RWPE2 (cell line): ENCODE measurements around the gene KASH5.

Source experiments
- ATAC-seq: fragments of 200-7000 bp; cut with Tn5 transposase; 3 replicates; pipeline ENCODE4 v1.9.1; 2021; ENCODE audit warnings: low read depth
- DNase-seq: peaks from one replicate; pipeline ENCODE4 v3.0.0-alpha.2; 2020; ENCODE audit warnings: low spot score
- H3K27ac ChIP-seq: fragments of 450-650 bp; 2 replicates; pipeline ENCODE4 v1.5.1; 2017; ENCODE audit warnings: mild to moderate bottlenecking; ENCODE audit not compliant: poor library complexity, severe bottlenecking
- H3K27me3 ChIP-seq: fragments of 250-450 bp; sonication (Bioruptor Pico); 2 replicates; pipeline ENCODE4 v1.5.1; 2021; ENCODE audit warnings: mild to moderate bottlenecking, moderate library complexity; ENCODE audit not compliant: insufficient read depth, poor library complexity, severe bottlenecking
- H3K36me3 ChIP-seq: fragments of 250-450 bp; sonication (Bioruptor Pico); 2 replicates; pipeline ENCODE4 v1.5.1; 2020; ENCODE audit warnings: low read depth, mild to moderate bottlenecking, moderate library complexity
- H3K4me1 ChIP-seq: fragments of 250-450 bp; sonication (Bioruptor Pico); 2 replicates; pipeline ENCODE4 v1.5.1; 2021; ENCODE audit warnings: mild to moderate bottlenecking, moderate library complexity; ENCODE audit not compliant: insufficient read depth, poor library complexity, severe bottlenecking
- H3K4me3 ChIP-seq: fragments of 250-450 bp; sonication (Bioruptor Pico); 2 replicates; pipeline ENCODE4 v1.5.1; 2021; ENCODE audit warnings: mild to moderate bottlenecking, moderate library complexity; ENCODE audit not compliant: severe bottlenecking
- H3K9me3 ChIP-seq: fragments of 250-450 bp; sonication (Bioruptor Pico); 2 replicates; pipeline ENCODE4 v1.5.1; 2021; ENCODE audit warnings: mild to moderate bottlenecking, moderate library complexity; ENCODE audit not compliant: severe bottlenecking
- CTCF ChIP-seq: fragments of 450-650 bp; IDR thresholded peaks from one replicate; pipeline ENCODE4 v1.5.1; 2017; ENCODE audit warnings: mild to moderate bottlenecking, moderate library complexity; ENCODE audit not compliant: poor library complexity, severe bottlenecking

The KASH5 gene

DNA sequence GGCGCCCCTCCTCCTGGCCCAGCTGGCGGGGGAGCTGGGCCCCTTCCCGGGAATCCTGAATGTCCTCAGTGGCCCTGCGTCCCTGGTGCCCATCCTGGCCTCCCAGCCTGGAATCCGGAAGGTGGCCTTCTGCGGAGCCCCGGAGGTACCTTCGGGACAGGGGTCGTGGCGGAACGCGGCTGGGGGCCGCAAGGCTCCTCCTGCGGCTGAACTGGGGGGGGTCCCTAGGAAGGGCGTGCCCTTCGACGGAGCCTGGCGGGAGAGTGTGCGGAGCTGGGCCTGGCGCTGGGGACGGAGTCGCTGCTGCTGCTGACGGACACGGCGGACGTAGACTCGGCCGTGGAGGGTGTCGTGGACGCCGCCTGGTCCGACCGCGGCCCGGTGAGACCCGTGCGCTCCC lies 73.6 kb downstream of the KASH5 start:
- Histone ChIP-seq H3K27me3 (no peaks in the 10 kb centered on the region), H3K36me3 (peaks cover 1% of the 10 kb centered on the region; the same call in 1 of the 2 replicates), H3K4me3 (no peak overlapping the region), H3K9me3 (no peaks in the 10 kb centered on the region), H3K4me1 (no peaks in the 10 kb centered on the region), H3K27ac (no peak overlapping the region)
- DNase-seq (no peak), ATAC-seq (no peak)
- TF ChIP-seq CTCF: no peak

DNA sequence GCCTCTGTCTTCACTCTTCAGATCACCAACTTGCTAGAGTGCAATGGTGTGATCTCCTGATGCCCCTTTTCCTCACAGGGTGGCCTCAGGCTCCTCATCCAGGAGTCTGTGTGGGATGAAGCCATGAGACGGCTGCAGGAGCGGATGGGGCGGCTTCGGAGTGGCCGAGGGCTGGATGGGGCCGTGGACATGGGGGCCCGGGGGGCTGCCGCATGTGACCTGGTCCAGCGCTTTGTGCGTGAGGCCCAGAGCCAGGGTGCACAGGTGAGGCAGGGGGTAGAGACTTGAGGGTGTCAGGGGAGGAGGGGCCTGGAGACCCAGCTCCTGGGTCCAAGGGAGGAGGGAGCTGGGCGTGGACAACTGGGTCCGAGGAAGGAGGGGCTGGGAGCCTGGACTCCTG lies 74.4 kb downstream of the KASH5 start:
- ATAC-seq (no peak), DNase-seq (no peak)
- no peaks in the 10 kb centered on the region for H3K27me3 ChIP-seq
- H3K9me3 ChIP-seq: no peaks in the 10 kb centered on the region
- no peaks in the 10 kb centered on the region; the same call in 1 of the 2 replicates for H3K36me3 ChIP-seq
- no peak for TF ChIP-seq CTCF
- H3K4me3 ChIP-seq: no peak overlapping the region
- H3K4me1 ChIP-seq: no peaks in the 10 kb centered on the region
- no peak overlapping the region for H3K27ac ChIP-seq

- H3K9me3 ChIP-seq: no peaks in the 10 kb centered on the region
- H3K27me3 ChIP-seq: no peaks in the 10 kb centered on the region
- H3K4me3 ChIP-seq: no peak overlapping the region
- no peaks in the 10 kb centered on the region; the same call in 1 of the 2 replicates for H3K36me3 ChIP-seq
- DNase-seq (no peak), ATAC-seq (no peak)
- TF ChIP-seq CTCF: no peak
- peaks cover 6% of the 10 kb centered on the region for H3K4me1 ChIP-seq
- H3K27ac ChIP-seq: no peak overlapping the region
These were observed 76.1 kb downstream of the KASH5 start for GRCh38 chr19:49463960-49464740.

DNA sequence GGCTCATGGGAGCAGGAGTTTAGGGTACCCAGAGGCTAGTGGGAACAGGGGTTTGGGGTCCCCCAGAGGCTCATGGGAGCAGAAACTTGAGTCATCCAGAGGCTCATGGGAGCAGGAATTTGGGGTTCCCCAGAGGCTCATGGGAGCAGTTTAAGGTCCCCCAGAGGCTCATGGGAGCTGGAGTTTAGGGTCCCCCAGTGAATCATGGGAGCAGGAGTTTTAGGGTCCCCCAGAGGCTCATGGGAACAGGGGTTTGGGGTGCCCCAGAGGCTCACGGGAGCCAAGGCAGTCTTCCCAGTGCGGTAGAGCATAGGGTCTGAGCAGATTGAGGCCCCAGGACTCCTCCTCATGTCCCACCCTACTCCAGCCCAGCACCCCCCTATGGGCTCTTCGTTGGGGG lies 77.3 kb downstream of the KASH5 start:
- DNase-seq (no peak), ATAC-seq (no peak)
- H3K27ac ChIP-seq: no peak overlapping the region
- no peak overlapping the region for H3K4me3 ChIP-seq
- no peak for TF ChIP-seq CTCF
- H3K9me3 ChIP-seq: no peaks in the 10 kb centered on the region
- H3K4me1 ChIP-seq: peaks cover 6% of the 10 kb centered on the region
- no peaks in the 10 kb centered on the region for H3K27me3 ChIP-seq
- no peaks in the 10 kb centered on the region for H3K36me3 ChIP-seq
